Erythroblast (primary cell): ENCODE measurements around the gene ZMIZ1.

Source experiments
- DNase-seq, 2 experiments: peaks; one replicate each; lab custom pipeline; 2025; lab: John Stamatoyannopoulos, UW
- GATA1 ChIP-seq: IDR thresholded peaks from 2 replicates; pipeline ENCODE4 v1.6.1; 2011; ENCODE audit warnings: low read depth, mild to moderate bottlenecking, control low read depth, low read length, moderate library complexity
- POLR2A ChIP-seq: IDR thresholded peaks from 2 replicates; pipeline ENCODE4 v1.6.1; 2011; ENCODE audit warnings: mild to moderate bottlenecking, low read length

The ZMIZ1 gene

GRCh38 chr10:79105150-79105739 is 36.5 kb downstream of the ZMIZ1 start:
- no peak for TF ChIP-seq GATA1
- TF ChIP-seq POLR2A = no peak
- no peak for DNase-seq

- no peak for DNase-seq
- TF ChIP-seq POLR2A (no peak), GATA1 (no peak)
These were observed 37.1 kb downstream of the ZMIZ1 start for GRCh38 chr10:79105818-79106217.

DNA sequence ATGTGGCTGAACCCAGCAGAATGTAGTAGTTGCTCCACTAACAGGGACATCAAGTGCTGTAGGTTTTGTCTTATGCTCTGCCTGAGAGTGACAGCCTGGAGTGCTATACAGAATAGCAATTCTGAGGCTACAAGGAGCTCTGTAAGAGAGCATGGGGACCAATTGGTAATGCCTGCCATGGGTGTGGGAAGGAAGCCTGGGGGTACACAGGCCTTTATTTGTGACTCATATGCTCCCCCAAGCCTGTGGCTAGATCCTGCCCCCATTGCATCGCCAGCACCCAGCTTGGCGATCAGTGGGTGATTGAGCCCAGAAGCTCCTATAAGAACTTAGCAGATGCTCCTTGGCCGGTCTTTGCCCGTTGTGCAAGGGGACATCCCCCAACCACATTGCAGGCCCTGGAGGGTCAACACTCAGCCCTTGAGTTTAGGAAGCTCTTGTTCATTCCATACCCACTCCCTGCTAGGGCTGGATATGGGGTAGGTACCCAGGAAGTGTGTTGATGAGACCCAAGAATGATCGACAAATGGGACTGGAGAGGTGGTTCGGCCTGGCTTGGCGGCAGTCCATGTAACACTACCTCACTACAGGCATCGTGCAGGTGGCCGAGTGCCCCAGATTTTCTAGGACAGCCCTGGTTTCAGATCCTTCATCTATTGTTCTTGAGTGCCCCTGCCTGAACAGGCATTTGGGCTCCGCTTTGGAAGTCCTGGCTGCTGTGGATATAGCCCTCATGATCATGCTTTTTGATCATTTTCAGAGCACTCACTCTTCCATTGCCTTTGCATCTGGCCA is 37.7 kb downstream of the ZMIZ1 start:
- TF ChIP-seq GATA1 (no peak), POLR2A (no peak)

GRCh38 chr10:79107736-79108264 is 39.0 kb downstream of the ZMIZ1 start:
- no peak for DNase-seq
- TF ChIP-seq POLR2A = no peak
- TF ChIP-seq GATA1 = no peak

More for the DNA sequence above, 37.7 kb downstream of the ZMIZ1 start:
- no peak for DNase-seq

DNA sequence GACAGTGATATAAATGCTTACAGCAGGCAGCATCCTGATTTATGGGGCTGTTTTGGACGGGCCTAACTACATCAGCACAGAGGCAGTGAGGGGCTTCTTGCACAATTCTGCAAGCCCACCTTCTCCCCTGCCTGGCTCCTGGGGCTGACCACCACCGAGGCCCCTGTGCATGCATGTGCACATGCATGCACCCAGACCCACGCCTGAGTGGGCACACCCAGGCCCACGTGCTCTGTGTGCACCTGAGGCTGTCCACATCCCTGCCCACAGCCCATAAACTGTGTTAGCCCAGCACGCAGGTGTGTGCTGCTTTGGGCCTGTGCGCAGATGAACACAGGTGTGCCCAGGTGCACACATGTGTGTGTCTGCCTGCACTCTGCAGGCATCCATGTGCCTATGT is 40.0 kb downstream of the ZMIZ1 start:
- DNase-seq = no peak
- TF ChIP-seq GATA1 (no peak), POLR2A (no peak)

- no peak for DNase-seq
- TF ChIP-seq POLR2A = no peak
- TF ChIP-seq GATA1 = no peak
These were observed 42.7 kb downstream of the ZMIZ1 start for GRCh38 chr10:79111427-79111826.

DNA sequence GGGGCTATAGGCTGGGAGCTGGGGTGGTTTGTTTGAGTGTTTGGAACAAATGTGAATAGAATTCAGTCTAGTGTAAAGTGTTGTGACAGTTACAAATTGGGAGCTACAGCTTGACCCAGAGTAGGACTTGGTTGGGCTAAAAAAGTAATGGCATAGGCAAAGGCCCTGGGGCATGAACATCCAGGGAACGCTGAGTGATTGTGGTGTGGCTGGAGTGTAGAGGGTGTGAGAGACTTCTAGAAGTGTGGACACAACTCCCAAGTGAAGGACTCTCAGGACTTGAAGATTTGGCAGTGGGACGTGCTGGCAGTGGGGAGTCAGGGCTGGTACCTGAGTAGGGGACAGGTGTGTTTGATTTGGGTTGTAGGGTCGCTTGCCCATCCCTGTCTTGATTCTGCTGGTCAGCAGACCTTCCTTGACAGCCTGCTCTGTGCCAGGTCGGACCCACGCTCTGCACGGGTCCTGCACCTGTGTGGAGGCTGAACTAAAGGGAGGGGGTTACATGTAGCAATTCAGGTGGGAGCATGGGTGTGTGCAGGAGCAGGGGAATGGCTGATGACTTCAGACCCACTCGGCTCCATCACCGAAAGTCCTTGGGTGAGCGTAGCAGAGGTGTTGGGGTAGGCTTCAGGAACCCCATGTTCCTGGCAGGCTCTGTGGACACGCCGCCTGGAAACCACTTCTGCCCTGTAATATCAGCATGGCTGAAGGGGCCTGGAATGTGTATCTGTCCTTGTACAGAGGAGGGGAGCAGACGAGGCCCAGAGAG is 43.3 kb downstream of the ZMIZ1 start:
- DNase-seq = no peak
- TF ChIP-seq POLR2A (no peak), GATA1 (no peak)

DNA sequence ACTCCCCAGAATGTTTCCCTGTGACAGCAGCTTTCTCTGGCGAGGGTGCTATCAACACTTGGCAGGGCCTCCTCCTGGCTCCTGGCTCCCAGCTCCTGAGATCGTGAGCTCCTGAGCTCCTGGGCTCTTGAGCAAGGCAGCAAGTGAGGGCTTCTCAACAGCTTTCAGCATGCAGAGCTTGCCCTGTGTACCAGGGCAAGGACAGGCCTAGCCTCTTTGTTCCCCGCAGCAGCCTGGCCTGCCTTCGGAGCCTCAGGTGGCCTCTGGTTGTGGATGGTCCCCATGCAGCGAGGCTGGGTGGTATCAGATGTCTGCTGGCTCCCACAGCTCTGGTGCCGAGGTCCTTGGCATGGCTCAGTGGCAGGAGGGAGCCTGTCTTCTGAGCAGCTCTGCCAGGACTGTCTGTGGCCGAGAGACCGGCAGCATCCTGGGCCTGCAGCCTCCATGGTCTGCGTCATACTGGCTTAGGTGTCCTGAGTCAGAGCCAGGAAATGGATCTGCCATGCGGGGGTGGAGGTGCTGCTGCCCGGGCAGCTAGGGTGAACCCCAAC is 44.2 kb downstream of the ZMIZ1 start:
- TF ChIP-seq GATA1 = no peak
- no peak for TF ChIP-seq POLR2A
- no peak for DNase-seq

GRCh38 chr10:79113827-79114226 is 45.1 kb downstream of the ZMIZ1 start:
- TF ChIP-seq POLR2A (no peak), GATA1 (no peak)
- DNase-seq = no peak

DNA sequence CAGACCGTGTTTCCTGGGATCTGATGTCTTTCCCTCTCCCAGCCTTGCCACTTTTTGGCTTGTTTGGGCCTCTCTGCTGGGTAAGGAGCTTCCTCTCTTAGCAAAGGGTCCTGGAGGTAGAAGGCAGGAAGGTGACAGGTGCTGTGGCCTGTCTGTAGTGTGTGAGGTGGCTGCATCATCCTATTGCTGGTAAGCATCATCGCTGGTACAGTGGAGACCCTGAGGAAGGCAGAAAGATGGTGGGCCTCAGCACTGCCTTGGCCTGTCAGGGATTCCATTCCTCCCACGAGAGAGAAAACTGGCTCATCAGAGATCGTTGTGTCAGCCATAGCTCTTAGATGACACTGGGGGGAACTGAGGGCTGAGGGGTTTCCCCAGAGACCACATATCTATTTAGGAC is 46.5 kb downstream of the ZMIZ1 start:
- DNase-seq = no peak
- no peak for TF ChIP-seq GATA1
- TF ChIP-seq POLR2A = no peak

DNA sequence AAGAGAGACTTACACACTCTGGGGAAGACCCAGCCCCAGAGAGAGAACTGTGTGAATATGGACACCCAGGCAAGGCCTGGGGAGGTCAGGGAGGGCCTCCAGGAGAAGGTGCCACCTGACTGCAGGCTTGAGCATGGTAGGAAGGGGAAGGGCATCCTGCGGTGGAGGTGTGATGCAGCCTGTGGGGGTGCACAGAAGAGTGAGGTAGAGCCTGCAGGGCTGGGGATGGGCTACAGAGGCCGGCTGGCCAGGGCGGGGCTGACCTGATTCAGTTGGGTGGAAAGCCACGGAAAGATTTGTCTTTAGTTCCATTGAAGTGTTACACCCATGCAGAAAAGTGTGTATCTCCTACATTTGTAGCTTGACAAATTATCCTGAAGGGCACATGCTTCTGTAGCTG is 47.6 kb downstream of the ZMIZ1 start:
- DNase-seq = no peak
- TF ChIP-seq POLR2A (no peak), GATA1 (no peak)

- DNase-seq = peak in 1 of 2 experiments; percentile 8
- TF ChIP-seq GATA1 = no peak
- no peak for TF ChIP-seq POLR2A
These were observed 48.3 kb downstream of the ZMIZ1 start for GRCh38 chr10:79116801-79117723.
